PFSK-1 (cell line): ENCODE measurements around the gene BRMS1.
A peak's percentile ranks its signal among the peaks of the same experiment; 100 is the strongest.

Experiments
- POLR2AphosphoS5 ChIP-seq: IDR thresholded peaks from 2 replicates; pipeline ENCODE4 v1.6.1; 2012; ENCODE audit warnings: low read depth, mild to moderate bottlenecking, control low read depth, low read length, moderate library complexity
- REST ChIP-seq, 2 experiments: IDR thresholded peaks; 2 replicates each; pipeline versions ENCODE4 v1.6.1 to v1.8.0; 2011 to 2012; ENCODE audit warnings: low read depth in 2 of 2, low read length in 2 of 2, control low read depth in 1 of 2, inconsistent platforms in 1 of 2, mild to moderate bottlenecking in 1 of 2, moderate library complexity in 1 of 2; ENCODE audit not compliant: insufficient read depth in 1 of 2
- SIN3A ChIP-seq: IDR thresholded peaks from 2 replicates; pipeline ENCODE4 v1.6.1; 2012; ENCODE audit warnings: mild to moderate bottlenecking, low read length, moderate library complexity, borderline replicate concordance; ENCODE audit not compliant: insufficient read depth

GRCh38 chr11:66336234-66337102 is 8.4 kb downstream of the BRMS1 start, which contains the start of gene RIN1:
- TF ChIP-seq SIN3A = no peak
- TF ChIP-seq REST (IDR thresholded peaks at IDR 0.05; ENCODE audit: insufficient read depth in 1 of 2, low read depth in 2 of 2, low read length in 2 of 2) = peak in 1 of 2 experiments; percentile 11; a peak in 1 of 4 replicates
- TF ChIP-seq POLR2AphosphoS5 = no peak
